K562 (cell line): ENCODE data around the gene ITGAD. TPM values are rescaled to one million over a fixed set of nuclear protein-coding genes. Genes with fewer than 3 reads are reported as not detected.

Experiments
- ATAC-seq: fragments of 200-7000 bp; cut with Tn5 transposase; 3 replicates; pipeline ENCODE4 v1.9.1; 2020; ENCODE audit warnings: moderate library complexity
- BruUV-seq: library from RNA; stranded (reverse); fragments of 400-500 nt; replicated peaks from 2 replicates; lab custom pipeline; 2021; lab: Mats Ljungman, UMichigan
- CTCF ChIA-PET: fragments of 300-600 bp; formaldehyde crosslinking; extraction: SDS; loops from one replicate; lab custom pipeline; 2021; ENCODE audit warnings: low intra/inter-chr PET ratio; lab: Yijun Ruan, JAX
- POLR2A ChIA-PET: fragments of 300-600, 350-650 bp; sonication (Branson Sonifier 250); formaldehyde crosslinking; extraction: SDS; loops from one replicate; lab custom pipeline; 2021; ENCODE audit warnings: antibody characterized with exemption, inconsistent platforms; lab: Yijun Ruan, JAX
- DNase-seq, 4 experiments: peaks; one replicate each; pipeline versions ENCODE4 v3.0.0 to v3.0.0-alpha.2; 2011 to 2018; ENCODE audit warnings: low spot score in 3 of 4, mixed read lengths in 3 of 4; ENCODE audit errors: extremely low read depth in 1 of 4
- FAIRE-seq: peaks from 2 replicates; lab custom pipeline; 2011; peaks lifted over from hg19 to GRCh38; lab: Jason Lieb, UNC
- H2AFZ ChIP-seq: 2 replicates; pipeline ENCODE4 v1.6.0; 2011; ENCODE audit warnings: low read depth, low read length, control low read depth, inconsistent platforms
- H3K27ac ChIP-seq: fragments of 200-600 bp; 3 replicates; pipeline ENCODE4 v1.8.0; 2011; ENCODE audit warnings: low read depth, mild to moderate bottlenecking, control low read depth, inconsistent platforms, low read length, moderate library complexity, mixed read lengths; ENCODE audit errors: extremely low read depth
- H3K27me3 ChIP-seq, 2 experiments: fragments of 300-600 bp in 1 of 2; 2 replicates in 1 of 2; 3 replicates in 1 of 2; pipeline versions ENCODE4 v1.6.0 to v1.8.0; 2011; ENCODE audit warnings: inconsistent platforms in 2 of 2, low read length in 2 of 2, mild to moderate bottlenecking in 1 of 2, mixed read lengths in 1 of 2, moderate library complexity in 1 of 2; ENCODE audit not compliant: control insufficient read depth in 2 of 2, insufficient read depth in 2 of 2
- H3K36me3 ChIP-seq: fragments of 300-600 bp; 3 replicates; pipeline ENCODE4 v1.8.0; 2011; ENCODE audit warnings: mild to moderate bottlenecking, low read length, inconsistent platforms; ENCODE audit not compliant: control insufficient read depth, insufficient read depth
- H3K4me1 ChIP-seq, 2 experiments: fragments of 200-600 bp in 1 of 2; replicated peaks in 1 of 2; 2 replicates in 1 of 2; 3 replicates in 1 of 2; pipeline versions ENCODE4 v1.5.1 to v1.8.0; 2011; ENCODE audit warnings: inconsistent platforms in 2 of 2, low read length in 2 of 2, mild to moderate bottlenecking in 1 of 2, mixed read lengths in 1 of 2, moderate library complexity in 1 of 2; ENCODE audit not compliant: control insufficient read depth in 2 of 2, insufficient read depth in 2 of 2
- H3K4me2 ChIP-seq: 2 replicates; pipeline ENCODE4 v1.6.1; 2011; ENCODE audit warnings: low read length, control low read depth, inconsistent platforms, mixed read lengths; ENCODE audit not compliant: insufficient read depth
- H3K4me3 ChIP-seq: fragments of 200-600 bp; sonication (generic), shearing (Covaris generic); 2 replicates; pipeline ENCODE4 v1.5.1; 2016; ENCODE audit warnings: control low read depth, inconsistent platforms
- H3K79me2 ChIP-seq: fragments of 200-600 bp; 3 replicates; pipeline ENCODE4 v1.8.0; 2011; ENCODE audit warnings: low read length, inconsistent platforms; ENCODE audit not compliant: control insufficient read depth, insufficient read depth
- H3K9ac ChIP-seq, 2 experiments: 2 replicates each; pipeline versions ENCODE4 v1.6.0 to v1.6.1; 2011; ENCODE audit warnings: low read depth in 2 of 2, low read length in 2 of 2, control low read depth in 1 of 2, inconsistent platforms in 1 of 2, mild to moderate bottlenecking in 1 of 2, mixed read lengths in 1 of 2; ENCODE audit not compliant: insufficient read depth in 1 of 2
- H3K9me1 ChIP-seq: one replicate; pipeline ENCODE4 v1.6.0; 2011; ENCODE audit warnings: inconsistent platforms, mild to moderate bottlenecking, low read length, moderate library complexity; ENCODE audit not compliant: control insufficient read depth, insufficient read depth
- H3K9me3 ChIP-seq: replicated peaks from 2 replicates; pipeline ENCODE4 v1.5.1; 2011; ENCODE audit warnings: low read depth, low read length, inconsistent platforms; ENCODE audit not compliant: control insufficient read depth, insufficient read depth
- H4K20me1 ChIP-seq: replicated peaks from 2 replicates; pipeline ENCODE4 v1.6.1; 2011; ENCODE audit warnings: low read length, inconsistent platforms, mixed read lengths; ENCODE audit not compliant: control insufficient read depth, insufficient read depth
- BCLAF1 ChIP-seq, 2 experiments: fragments of 450-650 bp in 1 of 2; IDR thresholded peaks; 2 replicates each; pipeline ENCODE4 v1.6.1; 2011 to 2017; ENCODE audit warnings: low read depth in 2 of 2, antibody characterized with exemption in 1 of 2, borderline replicate concordance in 1 of 2, low read length in 1 of 2, mild to moderate bottlenecking in 1 of 2, mixed read lengths in 1 of 2; ENCODE audit not compliant: control insufficient read depth in 1 of 2
- BMI1 ChIP-seq: fragments of 150-350 bp; IDR thresholded peaks from 2 replicates; pipeline ENCODE4 v1.6.1; 2014; ENCODE audit warnings: low read length
- FOSL1 ChIP-seq: fragments of 200-800 bp; sonication (Bioruptor generic); conservative IDR thresholded peaks from 2 replicates; pipeline ENCODE4 v1.6.1; 2016; ENCODE audit warnings: missing genetic modification characterization, missing compliant biosample characterization
- FOXJ2 ChIP-seq: fragments of 200-800 bp; sonication (Bioruptor generic); IDR thresholded peaks from 2 replicates; pipeline ENCODE4 v1.6.1; 2016; ENCODE audit warnings: missing genetic modification characterization, missing compliant biosample characterization
- MAFF ChIP-seq: IDR thresholded peaks from 2 replicates; pipeline ENCODE4 v1.6.1; 2012; ENCODE audit warnings: low read length, improper control_type of control experiment
- NFATC3 ChIP-seq: fragments of 450-650 bp; IDR thresholded peaks from 2 replicates; pipeline ENCODE4 v1.6.1; 2017; ENCODE audit warnings: mild to moderate bottlenecking
- POU5F1 ChIP-seq: fragments of 150-350 bp; IDR thresholded peaks from 2 replicates; pipeline ENCODE4 v1.6.1; 2014; ENCODE audit warnings: borderline replicate concordance, low read length, low read depth, mild to moderate bottlenecking; ENCODE audit not compliant: partially characterized antibody
- WGBS: fragments of 100-300 bp; shearing (Covaris generic); methylation state at CpG from one replicate; pipeline ENCODE4 v1.1.6; 2016; ENCODE audit warnings: low coverage, mixed read lengths; ENCODE audit not compliant: insufficient coverage; ENCODE audit errors: missing lambda C conversion rate; 5-methylcytosine and 5-hydroxymethylcytosine counted together
- in situ Hi-C: fragments of 300-500 bp; cut with MboI; formaldehyde crosslinking; loops from 4 replicates; pipeline ENCODE4 v1.15.0; 2018; ENCODE audit warnings: inconsistent platforms, mixed read lengths
- intact Hi-C: fragments of 100-400 bp; cut with micrococcal nuclease; formaldehyde crosslinking; loops from 2 replicates; pipeline ENCODE4 v1.14.2; 2022
- polyA plus RNA-seq, 8 experiments: library from polyadenylated mRNA; depleted of rRNA in 4 of 8; stranded (reverse) in 5 of 8; unstranded in 3 of 8; fragments of >200 nt; fragmentation: Nextera tagmentation in 2 of 8; fragmentation: Illumina TruSeq in 1 of 8; extraction: Ambion mirVana in 2 of 8; extraction: Trizol in 1 of 8; gene quantifications; 2 replicates each; pipeline versions ENCODE4 v1.2.1 to v1.2.3, GENCODE V29; 2011 to 2014; ENCODE audit warnings: inconsistent platforms in 1 of 8, missing spikeins in 1 of 8
- total RNA-seq, 7 experiments: library from RNA; depleted of rRNA in 6 of 7; stranded (reverse); fragments of >200 nt in 6 of 7; fragmentation: Illumina TruSeq in 2 of 7; extraction: Trizol in 2 of 7; gene quantifications; 2 replicates each; pipeline versions ENCODE4 v1.2.1 to v1.2.3, GENCODE V29; 2011 to 2021; ENCODE audit warnings: low replicate concordance in 1 of 7

Gene ITGAD
- total and polyA plus RNA-seq, 9 of the 15 experiments (the other 6 are each of a cell fraction or from before 2014, with no cell fraction given), result not detected

- Histone ChIP-seq H3K4me1 (peaks cover 3 to 12% of the 10 kb centered on the region in 2 experiments; a peak in 2 of 5 replicates), H3K79me2 (peaks cover 4% of the 10 kb centered on the region; the same call in 2 of the 3 replicates), H3K27ac (no peak overlapping the region), H3K27me3 (peaks cover 0 to 11% of the 10 kb centered on the region in 2 experiments; a peak in 2 of 5 replicates), H3K36me3 (no peaks in the 10 kb centered on the region), H2AFZ (no peak overlapping the region), H3K9me3 (no peaks in the 10 kb centered on the region), H4K20me1 (no peaks in the 10 kb centered on the region), H3K9me1 (no peaks in the 10 kb centered on the region), H3K9ac (no peak overlapping the region), H3K4me3 (no peak overlapping the region), H3K4me2 (no peak overlapping the region)
- no peak for DNase-seq
- WGBS, result 57% methylated on average over 1 of the region's 1 CpG
- no peak for TF ChIP-seq MAFF
- TF ChIP-seq FOSL1, result peak; percentile 30; the same call in 1 of the 2 replicates
- ChIA-PET CTCF (no interaction called here), POLR2A (no interaction called here)
- no peak for FAIRE-seq
- ATAC-seq, result no peak
- in situ Hi-C loops (no loop called here), intact Hi-C loops (loop anchor here (5.0 kb wide), 1 partner anchor 50 kb away; no protein-coding TSS in a partner anchor)
- no TSS peak for BruUV-seq
Observed at GRCh38 chr16:31402687-31403086, 9.6 kb downstream of the ITGAD start.

DNA sequence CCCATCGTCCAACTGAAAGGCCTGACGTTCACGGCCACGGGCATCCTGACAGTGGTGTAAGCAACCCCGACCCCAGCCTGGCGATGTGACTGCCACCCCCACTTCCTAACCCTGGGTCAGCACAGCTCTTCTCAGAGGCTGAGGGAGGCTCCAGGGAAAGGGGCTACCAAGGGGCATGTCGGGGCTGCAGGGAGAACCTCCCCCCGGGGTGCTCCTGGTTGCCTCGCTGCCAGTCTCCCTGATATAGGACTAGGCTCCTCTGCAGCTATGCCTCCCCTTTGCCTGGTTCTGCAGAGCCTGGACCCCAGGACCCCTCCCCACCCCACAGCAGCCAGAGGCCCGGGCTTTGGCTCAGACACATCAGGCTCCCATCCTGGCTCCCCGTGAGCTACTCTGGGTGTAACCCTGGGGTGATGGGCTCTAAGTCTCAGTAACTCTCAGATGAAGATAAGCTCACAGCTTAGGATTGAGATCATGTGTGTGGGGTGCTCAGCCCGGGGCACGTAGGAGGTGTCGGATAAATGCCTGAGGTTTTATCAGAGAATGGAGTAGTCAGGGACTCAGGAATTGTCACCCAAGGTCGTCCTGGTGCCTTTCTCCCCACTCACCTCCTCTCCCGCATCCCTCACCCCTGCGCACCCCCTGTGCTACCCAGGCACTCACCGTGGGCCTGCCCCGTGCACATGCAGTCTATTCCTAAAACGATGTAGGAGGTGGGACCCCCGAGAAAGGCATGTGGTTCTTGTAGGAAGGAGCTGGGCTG, 10.6 kb downstream of the ITGAD start:
- Histone ChIP-seq H3K9me1 (no peaks in the 10 kb centered on the region), H3K9ac (peak overlapping the region; percentile 66 to 89; a peak in 3 of 4 replicates), H3K27ac (peak overlapping the region; percentile 50; the same call in 2 of the 3 replicates), H3K4me3 (peak overlapping the region; percentile 48), H3K4me2 (peak overlapping the region; percentile 89), H3K27me3 (peaks cover 5 to 20% of the 10 kb centered on the region in 2 experiments; a peak in 4 of 5 replicates), H3K36me3 (no peaks in the 10 kb centered on the region), H3K4me1 (peaks cover 3 to 10% of the 10 kb centered on the region in 2 experiments; a peak in 2 of 5 replicates), H2AFZ (peak overlapping the region; percentile 93), H3K79me2 (peaks cover 4% of the 10 kb centered on the region; the same call in 2 of the 3 replicates), H4K20me1 (no peaks in the 10 kb centered on the region), H3K9me3 (no peaks in the 10 kb centered on the region)
- BruUV-seq, result TSS peak; percentile 92
- WGBS, result 34% methylated on average over 21 of the region's 21 CpGs
- in situ Hi-C loops (no loop called here), intact Hi-C loops (loop anchor here (5.0 kb wide), 1 partner anchor 49 kb away; no protein-coding TSS in a partner anchor)
- ChIA-PET CTCF (no interaction called here), POLR2A (interaction anchor here (0.7 to 0.8 kb wide), 3 partner anchors 10 to 445 kb away, joined by 3 read pairs; no protein-coding TSS in a partner anchor)
- FAIRE-seq, result peak; percentile 62
- peak; percentile 60 for ATAC-seq
- peak; percentile 27 to 39 (median 32) for DNase-seq
- TF ChIP-seq BCLAF1 (IDR thresholded peaks at IDR 0.05; ENCODE audit: borderline replicate concordance in 1 of 2, control insufficient read depth in 1 of 2, low read depth in 2 of 2, low read length in 1 of 2) (no peak), BMI1 (no peak), NFATC3 (no peak), POU5F1 (no peak), FOXJ2 (tag) (no peak)
